LHCN-M2 (cell line): Measurements from ENCODE around the gene SLC29A1. TPM values are rescaled to one million over a fixed set of nuclear protein-coding genes. Genes with fewer than 3 reads are reported as not detected.

Experiments
- DNase-seq: peaks from one replicate; pipeline ENCODE4 v3.0.0-alpha.2; 2012; ENCODE audit warnings: low read depth
- total RNA-seq: library from RNA; depleted of rRNA; stranded (reverse); fragments of >200 nt; gene quantifications from 2 replicates; pipeline ENCODE4 v1.2.3, GENCODE V29; 2014

The SLC29A1 gene
- total RNA-seq, 1 experiment from 2014 or later = 77.7 TPM

DNA sequence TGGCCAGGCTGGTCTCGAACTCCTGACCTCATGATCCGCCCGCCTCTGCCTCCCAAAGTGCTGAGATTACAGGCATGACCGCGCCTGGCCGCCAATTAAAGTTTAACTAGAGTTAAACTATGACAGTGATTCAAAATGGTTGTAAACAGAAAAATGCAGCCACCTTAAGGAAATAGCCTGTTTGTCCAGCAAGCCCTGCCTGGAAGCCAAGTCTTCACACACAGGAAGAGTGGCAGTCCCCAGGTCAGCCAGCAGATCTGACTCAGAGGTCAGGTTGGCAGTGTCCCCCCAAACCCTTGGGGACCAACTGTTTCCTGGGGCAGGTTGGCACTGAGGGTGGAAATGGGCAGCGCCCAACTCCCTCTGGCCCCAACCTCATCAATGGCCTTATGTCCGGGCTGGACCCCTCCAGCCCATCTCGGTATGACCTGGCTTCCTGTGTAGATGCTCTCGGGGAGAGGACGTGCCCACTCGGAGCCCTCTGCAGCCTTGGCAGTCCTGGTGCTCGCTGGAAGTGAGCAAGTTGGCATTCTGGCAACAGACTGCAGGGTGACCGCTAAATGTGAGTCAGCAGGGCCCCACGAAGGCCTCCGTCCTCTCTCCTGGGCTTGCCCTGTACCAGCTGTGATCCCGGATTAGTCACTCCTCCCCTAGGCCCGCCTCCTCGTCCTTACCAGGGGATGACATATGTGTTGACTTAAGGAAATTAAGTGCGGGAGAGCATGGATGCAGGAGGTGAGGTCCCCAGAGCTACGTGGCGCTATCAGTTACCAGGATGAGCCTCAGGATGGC lies 13.8 kb downstream of the SLC29A1 start:
- peak; percentile 99 for DNase-seq

DNA sequence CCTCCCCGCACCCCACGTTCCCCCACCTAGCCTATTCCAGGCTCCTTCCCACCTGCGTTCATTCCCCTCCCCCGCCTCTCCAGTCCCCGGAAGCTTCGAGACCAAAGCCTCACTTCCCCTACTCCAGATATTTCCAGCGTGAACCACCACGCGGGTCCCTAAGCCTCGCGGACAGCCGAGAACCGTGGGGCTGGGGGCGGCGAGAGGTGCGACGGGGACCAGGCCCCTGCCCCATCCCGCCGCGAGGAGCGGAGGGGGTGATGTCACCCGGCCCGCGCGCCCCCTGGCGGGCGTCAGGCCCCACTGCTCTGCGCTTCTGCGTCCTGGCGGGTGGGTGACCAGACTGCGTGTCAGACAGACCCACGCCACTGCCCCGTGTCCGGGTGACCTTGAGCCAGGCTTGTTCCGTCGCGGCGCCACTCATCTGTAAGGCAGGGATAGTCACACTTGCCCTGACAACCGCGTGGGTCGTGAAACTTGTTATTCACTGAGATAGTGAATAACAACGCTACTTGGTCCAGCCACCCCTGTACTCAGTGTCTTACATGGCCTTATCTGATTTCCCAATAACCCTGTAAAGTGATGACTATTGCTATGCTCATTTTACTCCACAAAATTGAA lies 14.5 kb downstream of the SLC29A1 start:
- peak; percentile 62 for DNase-seq

- no peak for DNase-seq
These were observed 15.4 kb downstream of the SLC29A1 start for GRCh38 chr6:44238687-44239350.

DNA sequence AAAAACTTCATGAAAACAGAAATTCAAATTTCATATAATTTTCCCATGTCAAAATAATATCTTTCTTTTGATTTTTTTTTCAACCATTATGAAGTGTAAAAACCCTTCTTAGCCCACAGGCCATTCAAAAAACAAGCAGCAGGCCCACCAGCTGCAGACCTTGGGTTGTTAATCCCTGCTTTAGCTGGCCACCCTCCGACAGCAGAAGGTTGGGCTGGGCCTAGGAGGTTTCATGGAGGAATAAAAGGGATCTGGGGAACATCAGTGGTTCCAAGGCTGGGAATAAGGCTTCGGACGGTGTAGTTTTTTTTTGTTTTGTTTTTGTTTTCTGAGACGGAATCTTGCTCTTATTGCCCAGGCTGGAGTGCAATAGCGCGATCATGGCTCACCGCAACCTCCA lies 19.9 kb downstream of the SLC29A1 start:
- DNase-seq = no peak

DNA sequence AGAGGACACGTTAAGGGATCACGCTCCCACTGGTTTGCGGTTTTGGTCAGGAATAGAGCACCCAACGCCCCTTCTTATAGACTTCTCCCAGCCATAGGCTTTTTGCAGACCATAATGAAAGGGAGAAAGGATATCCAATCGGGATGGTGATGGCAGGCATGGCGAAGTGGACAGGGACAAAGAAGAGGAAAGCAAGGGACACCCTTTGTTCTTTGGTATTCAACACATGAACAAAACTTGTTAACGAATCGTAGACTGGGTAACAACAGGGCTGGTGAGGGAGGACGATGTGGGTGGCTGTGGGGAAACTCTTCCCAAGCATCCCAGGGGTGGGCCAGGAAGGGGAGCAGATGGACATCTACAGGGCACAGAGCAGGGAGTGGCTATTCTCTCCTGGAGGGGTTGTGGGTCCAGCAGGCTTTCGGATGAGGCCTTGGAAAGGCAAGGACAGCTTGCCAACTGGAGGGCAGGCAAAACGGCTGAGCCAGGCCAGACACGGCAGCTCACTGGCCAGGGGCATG lies 22.1 kb downstream of the SLC29A1 start:
- no peak for DNase-seq

DNA sequence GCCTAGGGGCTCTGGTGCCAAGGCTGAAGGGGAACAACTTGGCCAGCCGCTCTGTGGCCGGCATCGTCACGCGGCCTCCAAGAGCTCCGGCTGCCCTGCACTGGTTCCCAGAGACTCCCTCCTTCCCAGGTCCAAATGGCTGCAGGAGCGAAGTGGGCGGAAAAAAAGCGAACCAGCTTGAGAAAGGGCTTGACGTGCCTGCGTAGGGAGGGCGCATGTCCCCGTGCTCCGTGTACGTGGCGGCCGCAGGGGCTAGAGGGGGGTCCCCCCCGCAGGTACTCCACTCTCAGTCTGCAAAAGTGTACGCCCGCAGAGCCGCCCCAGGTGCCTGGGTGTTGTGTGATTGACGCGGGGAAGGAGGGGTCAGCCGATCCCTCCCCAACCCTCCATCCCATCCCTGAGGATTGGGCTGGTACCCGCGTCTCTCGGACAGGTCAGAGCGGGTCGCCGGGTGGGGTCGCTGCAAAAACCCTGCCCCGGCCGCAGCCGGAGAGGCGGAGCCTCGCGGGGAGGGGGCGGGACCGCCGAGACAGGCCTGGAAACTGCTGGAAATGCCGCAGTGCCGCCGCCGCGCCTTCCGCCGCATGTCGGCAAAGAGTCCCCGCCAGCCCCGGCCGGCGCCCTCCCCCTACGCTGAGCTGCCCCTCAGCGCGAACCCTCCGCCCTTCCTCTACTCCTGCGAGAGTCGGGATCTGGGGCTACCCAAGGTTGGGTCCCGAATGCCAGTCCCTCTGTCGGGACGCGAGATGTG lies 22.7 kb downstream of the SLC29A1 start:
- peak; percentile 78 for DNase-seq

DNA sequence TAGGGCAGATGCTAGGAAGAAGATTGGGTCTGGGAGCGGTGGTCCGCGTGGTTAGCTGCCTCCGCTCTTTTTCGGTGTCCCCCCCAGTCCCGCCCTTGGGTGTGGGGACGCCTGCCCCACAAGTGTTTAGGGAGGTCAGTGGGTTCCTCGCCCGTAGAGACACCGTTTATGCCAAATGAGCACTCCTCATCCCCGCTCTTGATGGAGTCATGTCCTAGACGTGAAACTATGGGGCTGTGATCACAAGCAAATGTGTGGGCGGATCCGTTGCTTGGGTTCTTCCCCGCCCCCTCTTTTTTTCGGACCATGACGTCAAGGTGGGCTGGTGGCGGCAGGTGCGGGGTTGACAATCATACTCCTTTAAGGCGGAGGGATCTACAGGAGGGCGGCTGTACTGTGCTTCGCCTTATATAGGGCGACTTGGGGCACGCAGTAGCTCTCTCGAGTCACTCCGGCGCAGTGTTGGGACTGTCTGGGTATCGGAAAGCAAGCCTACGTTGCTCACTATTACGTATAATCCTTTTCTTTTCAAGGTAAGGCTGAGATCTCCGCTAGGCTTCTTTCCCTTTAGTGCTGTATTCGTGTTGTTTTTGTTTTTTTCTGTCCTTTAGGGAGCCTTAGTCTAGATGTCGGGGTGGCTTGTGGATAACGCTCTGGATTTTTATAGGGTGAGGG lies 23.4 kb downstream of the SLC29A1 start, which contains the start of gene HSP90AB1:
HSP90AB1 (plus strand) TSS at position 439 of the 675 bp plus-strand sequence. CDS start 1,529 bp downstream, outside the sequence.
- DNase-seq = peak; percentile 97

- peak; percentile 62 for DNase-seq
These were observed 24.2 kb downstream of the SLC29A1 start for GRCh38 chr6:44247338-44248302.

GRCh38 chr6:44248579-44248978 lies 25.2 kb downstream of the SLC29A1 start:
- DNase-seq = no peak

GRCh38 chr6:44249082-44249748 lies 25.8 kb downstream of the SLC29A1 start:
- no peak for DNase-seq

DNA sequence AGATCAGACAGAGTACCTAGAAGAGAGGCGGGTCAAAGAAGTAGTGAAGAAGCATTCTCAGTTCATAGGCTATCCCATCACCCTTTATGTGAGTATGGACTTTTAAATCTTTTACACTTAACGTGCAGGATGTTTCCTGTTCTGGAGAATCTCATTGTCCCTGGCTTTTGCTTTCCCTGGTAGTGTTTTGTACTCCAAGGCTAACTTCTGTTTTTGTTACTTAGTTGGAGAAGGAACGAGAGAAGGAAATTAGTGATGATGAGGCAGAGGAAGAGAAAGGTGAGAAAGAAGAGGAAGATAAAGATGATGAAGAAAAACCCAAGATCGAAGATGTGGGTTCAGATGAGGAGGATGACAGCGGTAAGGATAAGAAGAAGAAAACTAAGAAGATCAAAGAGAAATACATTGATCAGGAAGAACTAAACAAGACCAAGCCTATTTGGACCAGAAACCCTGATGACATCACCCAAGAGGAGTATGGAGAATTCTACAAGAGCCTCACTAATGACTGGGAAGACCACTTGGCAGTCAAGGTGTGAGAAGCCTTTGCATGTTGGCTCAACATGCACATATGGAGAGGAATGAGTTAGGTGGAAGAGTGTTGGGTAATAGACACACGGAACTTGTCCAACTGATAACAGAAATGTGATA lies 26.8 kb downstream of the SLC29A1 start:
- DNase-seq = no peak

- no peak for DNase-seq
These were observed 27.3 kb downstream of the SLC29A1 start for GRCh38 chr6:44250718-44251123.

- no peak for DNase-seq
These were observed 28.5 kb downstream of the SLC29A1 start for GRCh38 chr6:44251576-44252524.

DNA sequence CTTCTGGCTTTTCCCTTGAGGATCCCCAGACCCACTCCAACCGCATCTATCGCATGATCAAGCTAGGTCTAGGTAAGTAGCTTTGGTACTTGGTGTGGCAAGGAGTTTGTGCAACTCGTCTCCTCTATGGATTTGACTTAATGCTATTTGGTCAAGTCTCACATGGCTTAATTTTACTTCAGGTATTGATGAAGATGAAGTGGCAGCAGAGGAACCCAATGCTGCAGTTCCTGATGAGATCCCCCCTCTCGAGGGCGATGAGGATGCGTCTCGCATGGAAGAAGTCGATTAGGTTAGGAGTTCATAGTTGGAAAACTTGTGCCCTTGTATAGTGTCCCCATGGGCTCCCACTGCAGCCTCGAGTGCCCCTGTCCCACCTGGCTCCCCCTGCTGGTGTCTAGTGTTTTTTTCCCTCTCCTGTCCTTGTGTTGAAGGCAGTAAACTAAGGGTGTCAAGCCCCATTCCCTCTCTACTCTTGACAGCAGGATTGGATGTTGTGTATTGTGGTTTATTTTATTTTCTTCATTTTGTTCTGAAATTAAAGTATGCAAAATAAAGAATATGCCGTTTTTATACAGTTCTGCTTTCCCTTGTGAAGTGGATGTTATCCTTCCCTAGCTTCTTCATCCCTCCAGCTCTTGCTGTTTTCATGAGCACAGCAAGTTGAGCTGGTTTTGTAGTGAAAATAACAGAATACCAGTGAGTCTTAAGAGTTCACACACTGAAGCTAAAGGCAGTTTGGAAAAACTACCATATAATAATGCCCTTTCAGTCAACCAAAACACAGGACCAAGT lies 30.1 kb downstream of the SLC29A1 start:
- DNase-seq = peak; percentile 46

GRCh38 chr6:44254191-44255104 lies 31.1 kb downstream of the SLC29A1 start:
- no peak for DNase-seq
